Sigmoid colon (tissue), 7 donors: ENCODE results near the gene FPGT. TPM values are rescaled to one million over a fixed set of nuclear protein-coding genes. Genes with fewer than 3 reads are reported as not detected.

Experiments
- DNase-seq: peaks from one replicate; pipeline ENCODE4 v3.0.0-alpha.2; 2019
- H3K27ac ChIP-seq, 4 donors: fragments of 200-600 bp; sonication (generic); one replicate each; pipeline ENCODE4 v1.5.1; 2016 to 2019; ENCODE audit warnings: mild to moderate bottlenecking in 1 of 4
- H3K27me3 ChIP-seq, 3 donors: fragments of 200-600 bp; sonication (generic); one replicate each; pipeline ENCODE4 v1.5.1; 2019; ENCODE audit warnings: mild to moderate bottlenecking in 1 of 3
- H3K36me3 ChIP-seq, 4 donors: fragments of 200-600 bp; sonication (generic); one replicate each; pipeline ENCODE4 v1.5.1; 2016 to 2019
- H3K4me1 ChIP-seq, 4 donors: fragments of 200-600 bp; sonication (generic); one replicate each; pipeline ENCODE4 v1.5.1; 2017 to 2019
- H3K4me3 ChIP-seq, 4 donors: fragments of 200-600 bp; sonication (generic); one replicate each; pipeline ENCODE4 v1.5.1; 2017 to 2019; ENCODE audit warnings: mild to moderate bottlenecking in 2 of 4, moderate library complexity in 1 of 4
- H3K9me3 ChIP-seq, 4 donors: fragments of 200-600 bp in 3 of 4; sonication (generic) in 3 of 4; one replicate each; pipeline versions ENCODE4 v1.5.1 to v1.6.1; 2013 to 2019
- EP300 ChIP-seq, 4 donors: sonication (generic); formaldehyde crosslinking; IDR thresholded peaks; one replicate each; pipeline ENCODE4 v1.6.1; 2017; ENCODE audit warnings: antibody characterized with exemption in 4 of 4
- POLR2A ChIP-seq, 2 donors: fragments of 450-650 bp; IDR thresholded peaks; one replicate each; pipeline ENCODE4 v1.6.1; 2016; ENCODE audit warnings: antibody characterized with exemption in 2 of 2, mild to moderate bottlenecking in 2 of 2, moderate library complexity in 2 of 2
- POLR2AphosphoS5 ChIP-seq, 4 donors: sonication (generic); formaldehyde crosslinking; IDR thresholded peaks; one replicate each; pipeline ENCODE4 v1.6.1; 2017; ENCODE audit warnings: antibody characterized with exemption in 4 of 4
- WGBS, 2 donors: extraction: QIAGEN DNeasy Blood & Tissue Kit; methylation state at CpG; one replicate each; pipeline ENCODE4 v1.1.7; 2013; 5-methylcytosine and 5-hydroxymethylcytosine counted together
- intact Hi-C: fragments of 100-400 bp; cut with DNase I; formaldehyde crosslinking; loops from one replicate; pipeline ENCODE4 v1.15.1; 2023
- polyA plus RNA-seq, 3 donors: library from polyadenylated mRNA; stranded (reverse); fragments of 200-250 nt; gene quantifications; one replicate each; pipeline ENCODE4 v1.2.3, GENCODE V29; 2013
- total RNA-seq, 4 donors: library from RNA; depleted of rRNA; stranded (reverse); fragments of >200 nt; gene quantifications; one replicate each; pipeline ENCODE4 v1.1.0, GENCODE V29; 2016
- TF ChIP-seq, protein P1 (sequence below), 4 experiments: fragments of 450-650 bp in 3 of 4; fragments of 200-600 bp in 1 of 4; IDR thresholded peaks; one replicate each; pipeline ENCODE4 v1.5.1; 2016 to 2019; ENCODE audit warnings: antibody characterized with exemption in 4 of 4, mild to moderate bottlenecking in 3 of 4, moderate library complexity in 2 of 4
- donor health status: healthy with polysubstance abuse.
- donor health status: Bipolar disorder and iron deficiency.
- donor health status: healthy.

FPGT gene
- total and polyA plus RNA-seq, 7 donors = 7.4 to 20.3 (median 10.2) TPM

DNA sequence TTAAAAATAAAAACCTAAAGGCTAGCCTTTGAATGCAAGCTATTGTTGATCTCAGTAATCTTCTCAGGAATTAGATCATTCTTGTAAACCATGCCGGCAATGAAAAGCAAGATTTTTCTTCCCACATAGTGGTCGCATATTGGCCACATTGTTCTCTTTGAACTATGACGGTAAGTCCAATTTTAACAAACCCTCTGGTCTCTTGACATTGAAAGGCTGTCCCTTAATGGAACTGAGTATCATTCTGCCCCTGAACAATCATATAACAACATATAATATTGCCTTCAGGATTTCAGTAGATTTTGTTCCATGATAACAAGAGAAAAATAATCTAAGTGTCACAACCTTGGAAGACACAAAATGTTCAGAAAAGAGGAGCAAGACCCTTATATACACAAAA is 38.4 kb downstream of the FPGT start:
- peaks cover 0 to 4% (median 0%) of the 10 kb centered on the region in 4 donors for H3K36me3 ChIP-seq
- no peak for DNase-seq
- no peak for TF ChIP-seq EP300 (IDR thresholded peaks at IDR 0.05)
- no peak for TF ChIP-seq POLR2AphosphoS5 (IDR thresholded peaks at IDR 0.05)
- TF ChIP-seq POLR2A (IDR thresholded peaks at IDR 0.05) = no peak
- TF ChIP-seq, protein P1, sequence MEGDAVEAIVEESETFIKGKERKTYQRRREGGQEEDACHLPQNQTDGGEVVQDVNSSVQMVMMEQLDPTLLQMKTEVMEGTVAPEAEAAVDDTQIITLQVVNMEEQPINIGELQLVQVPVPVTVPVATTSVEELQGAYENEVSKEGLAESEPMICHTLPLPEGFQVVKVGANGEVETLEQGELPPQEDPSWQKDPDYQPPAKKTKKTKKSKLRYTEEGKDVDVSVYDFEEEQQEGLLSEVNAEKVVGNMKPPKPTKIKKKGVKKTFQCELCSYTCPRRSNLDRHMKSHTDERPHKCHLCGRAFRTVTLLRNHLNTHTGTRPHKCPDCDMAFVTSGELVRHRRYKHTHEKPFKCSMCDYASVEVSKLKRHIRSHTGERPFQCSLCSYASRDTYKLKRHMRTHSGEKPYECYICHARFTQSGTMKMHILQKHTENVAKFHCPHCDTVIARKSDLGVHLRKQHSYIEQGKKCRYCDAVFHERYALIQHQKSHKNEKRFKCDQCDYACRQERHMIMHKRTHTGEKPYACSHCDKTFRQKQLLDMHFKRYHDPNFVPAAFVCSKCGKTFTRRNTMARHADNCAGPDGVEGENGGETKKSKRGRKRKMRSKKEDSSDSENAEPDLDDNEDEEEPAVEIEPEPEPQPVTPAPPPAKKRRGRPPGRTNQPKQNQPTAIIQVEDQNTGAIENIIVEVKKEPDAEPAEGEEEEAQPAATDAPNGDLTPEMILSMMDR (IDR thresholded peaks at IDR 0.05) = no peak
- 95 to 97% methylated on average over 3 of the region's 3 CpGs for whole genome bisulfite sequencing, 2 donors
- no peak overlapping the region for H3K4me3 ChIP-seq
- no peaks in the 10 kb centered on the region for H3K27me3 ChIP-seq
- H3K9me3 ChIP-seq = no peaks in the 10 kb centered on the region
- H3K4me1 ChIP-seq = no peaks in the 10 kb centered on the region
- H3K27ac ChIP-seq = no peak overlapping the region
- intact Hi-C loops = no loop called here

DNA sequence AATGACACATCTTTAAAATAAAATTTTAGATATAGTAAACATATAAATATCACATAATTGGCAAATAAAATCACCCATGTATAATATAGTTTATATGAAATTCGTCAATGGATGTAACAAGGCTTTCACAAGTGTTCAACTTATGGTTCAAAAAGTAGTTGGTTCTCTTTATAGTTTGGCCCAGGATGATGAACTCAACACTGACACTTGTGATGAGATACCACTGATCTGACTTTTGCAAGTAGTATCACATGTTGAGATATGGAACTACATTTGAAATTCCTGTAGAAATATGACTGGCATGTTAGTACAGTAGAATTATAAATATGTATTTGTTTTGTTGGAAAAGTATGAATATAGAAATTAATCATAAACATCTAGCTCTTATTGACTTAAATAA is 39.0 kb downstream of the FPGT start:
- TF ChIP-seq, protein P1 (IDR thresholded peaks at IDR 0.05) = no peak
- TF ChIP-seq POLR2AphosphoS5 (IDR thresholded peaks at IDR 0.05) = no peak
- TF ChIP-seq POLR2A (IDR thresholded peaks at IDR 0.05) = no peak
- no peak for TF ChIP-seq EP300 (IDR thresholded peaks at IDR 0.05)
- no peaks in the 10 kb centered on the region for H3K27me3 ChIP-seq
- intact Hi-C loops = no loop called here
- no peak overlapping the region for H3K4me3 ChIP-seq
- peaks cover 0 to 4% (median 0%) of the 10 kb centered on the region in 4 donors for H3K36me3 ChIP-seq
- no peak for DNase-seq
- 82 to 86% methylated on average over 1 of the region's 1 CpG for WGBS, 2 donors
- no peak overlapping the region for H3K27ac ChIP-seq
- no peaks in the 10 kb centered on the region for H3K9me3 ChIP-seq
- no peaks in the 10 kb centered on the region for H3K4me1 ChIP-seq

DNA sequence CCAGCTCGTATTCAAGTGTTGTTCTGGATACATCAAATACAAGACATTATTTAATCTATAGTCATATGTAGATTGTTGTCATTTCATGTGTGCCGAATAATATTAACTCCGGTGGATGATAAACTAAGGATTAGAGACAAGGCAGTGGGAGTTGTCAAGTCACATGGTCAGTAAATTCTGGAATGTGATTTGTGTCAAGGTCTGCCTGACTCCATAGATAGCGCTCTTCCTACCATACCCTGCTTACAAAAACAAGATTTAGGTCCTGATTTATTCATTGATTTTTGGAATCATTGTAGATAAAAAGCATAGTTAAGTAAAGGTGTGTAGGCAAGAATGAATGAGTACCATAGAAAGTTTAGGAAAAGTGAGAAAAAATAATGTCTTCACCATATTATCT is 39.7 kb downstream of the FPGT start:
- TF ChIP-seq, protein P1 (IDR thresholded peaks at IDR 0.05) = no peak
- TF ChIP-seq POLR2AphosphoS5 (IDR thresholded peaks at IDR 0.05) (no peak), POLR2A (IDR thresholded peaks at IDR 0.05) (no peak), EP300 (IDR thresholded peaks at IDR 0.05) (no peak)
- H3K27ac ChIP-seq = no peak overlapping the region
- no peak for DNase-seq
- intact Hi-C loops = no loop called here
- 94% methylated on average over 4 of the region's 4 CpGs for WGBS, 2 donors
- H3K4me3 ChIP-seq = no peak overlapping the region
- no peaks in the 10 kb centered on the region for H3K27me3 ChIP-seq
- H3K36me3 ChIP-seq = peaks cover 0 to 4% (median 0%) of the 10 kb centered on the region in 4 donors
- H3K9me3 ChIP-seq = no peaks in the 10 kb centered on the region
- no peaks in the 10 kb centered on the region for H3K4me1 ChIP-seq

DNA sequence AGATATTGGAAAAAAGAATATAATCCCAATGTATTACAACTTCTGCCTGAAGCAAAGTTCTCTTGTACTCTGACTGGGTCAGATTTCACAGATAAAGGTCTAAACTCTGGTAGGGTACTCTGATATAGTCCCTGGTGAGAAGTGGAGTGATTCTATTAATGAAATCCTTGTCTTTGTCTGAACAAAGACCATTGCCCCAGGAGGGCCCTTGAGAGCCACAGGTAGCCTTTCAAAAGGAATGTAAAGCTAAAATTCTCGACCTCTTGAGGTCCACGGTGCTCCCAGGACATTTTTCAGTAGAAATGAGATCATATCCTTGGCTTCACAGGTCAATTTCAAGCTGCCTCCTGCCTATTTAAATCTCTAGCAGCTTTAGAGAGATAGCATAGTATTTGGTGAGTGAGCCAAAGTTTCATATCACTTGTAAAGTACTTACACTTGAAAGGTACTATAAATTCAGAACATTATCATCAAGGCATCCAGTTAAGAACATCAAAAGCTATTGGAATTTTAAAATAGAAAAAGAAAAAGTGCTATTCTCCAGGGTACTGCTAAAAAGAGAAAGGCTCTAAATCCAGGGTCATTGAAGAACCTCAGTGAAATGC is 47.2 kb downstream of the FPGT start:
- H3K27me3 ChIP-seq = no peaks in the 10 kb centered on the region
- H3K9me3 ChIP-seq = no peaks in the 10 kb centered on the region
- no peak overlapping the region for H3K27ac ChIP-seq
- TF ChIP-seq POLR2A (IDR thresholded peaks at IDR 0.05) (no peak), POLR2AphosphoS5 (IDR thresholded peaks at IDR 0.05) (no peak), EP300 (IDR thresholded peaks at IDR 0.05) (no peak)
- TF ChIP-seq, protein P1 (IDR thresholded peaks at IDR 0.05) = no peak
- WGBS, 2 donors = 25 to 43% methylated on average over 2 of the region's 2 CpGs
- H3K36me3 ChIP-seq = peaks cover 0 to under 1% (median 0%) of the 10 kb centered on the region in 4 donors
- no peak for DNase-seq
- intact Hi-C loops = no loop called here
- no peaks in the 10 kb centered on the region for H3K4me1 ChIP-seq
- no peak overlapping the region for H3K4me3 ChIP-seq

DNA sequence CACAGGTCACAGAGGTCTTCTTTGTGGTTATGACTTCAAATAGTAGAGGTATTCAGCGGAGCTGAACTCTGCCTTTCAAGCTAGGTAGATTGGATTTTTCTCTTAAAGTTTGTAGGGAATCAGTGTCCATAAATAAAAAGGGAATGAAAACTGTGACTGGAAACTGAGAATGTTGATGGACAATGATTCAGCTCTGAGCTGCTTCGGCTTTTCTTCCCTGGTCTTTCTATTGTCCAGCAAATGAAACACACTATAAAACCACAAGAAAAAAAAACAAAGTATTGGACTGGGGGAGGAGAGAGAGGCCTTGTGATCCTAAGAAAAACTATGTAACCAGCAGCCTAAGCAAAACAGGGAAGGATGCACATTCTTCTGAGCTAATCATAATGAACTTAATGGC is 48.3 kb downstream of the FPGT start:
- DNase-seq = no peak
- intact Hi-C loops = no loop called here
- H3K36me3 ChIP-seq = peaks cover 0 to 5% (median 0%) of the 10 kb centered on the region in 4 donors
- TF ChIP-seq EP300 (IDR thresholded peaks at IDR 0.05) (no peak), POLR2A (IDR thresholded peaks at IDR 0.05) (no peak)
- TF ChIP-seq, protein P1 (IDR thresholded peaks at IDR 0.05) = no peak
- no peaks in the 10 kb centered on the region for H3K27me3 ChIP-seq
- WGBS, 2 donors = 79 to 86% methylated on average over 2 of the region's 2 CpGs
- H3K4me1 ChIP-seq = no peaks in the 10 kb centered on the region
- H3K9me3 ChIP-seq = no peaks in the 10 kb centered on the region
- no peak overlapping the region for H3K4me3 ChIP-seq
- H3K27ac ChIP-seq = no peak overlapping the region
